Measurements from ENCODE around the gene NINJ1.

DNA sequence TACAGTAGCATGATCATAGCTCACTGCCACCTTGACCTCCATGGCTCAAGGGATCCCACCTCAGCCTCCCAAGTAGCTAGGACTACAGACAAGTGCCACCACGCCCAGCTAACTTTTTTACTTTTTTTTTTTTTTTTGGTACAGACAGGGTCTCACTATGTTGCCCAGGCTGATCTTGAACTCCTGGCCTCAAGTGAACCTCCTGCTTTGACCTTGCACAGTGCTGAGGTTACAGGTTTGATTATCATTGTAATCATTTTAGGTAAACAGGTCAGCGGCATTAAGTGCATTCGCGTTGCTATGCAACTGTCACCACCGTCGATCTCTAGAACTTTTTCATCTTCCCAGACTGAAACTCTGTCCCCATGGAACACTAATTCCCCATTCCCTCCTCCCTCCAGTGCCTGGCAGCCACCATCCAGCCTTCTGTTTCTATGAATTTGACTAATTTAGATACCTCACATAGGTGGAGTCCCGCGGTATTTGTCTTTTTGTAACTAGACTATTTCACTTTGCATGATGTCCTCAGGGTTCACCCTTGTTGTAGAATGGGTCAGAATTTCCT lies 43.9 kb downstream of the NINJ1 start:
- no peak for TF ChIP-seq GATA2 (IDR thresholded peaks at IDR 0.05; ENCODE audit: low read depth, low read length)
- no peak for TF ChIP-seq GATA3 (IDR thresholded peaks at IDR 0.05; ENCODE audit: low read depth, low read length)
